Neural cell (in vitro differentiated cells): ENCODE data around the gene IMPG1. TPM values are rescaled to one million over a fixed set of nuclear protein-coding genes. Genes with fewer than 3 reads are reported as not detected.

Source experiments
- H2AFZ ChIP-seq: fragments of 200-600, 300-800 bp; sonication (generic), shearing (Covaris generic); 2 replicates; pipeline ENCODE4 v1.6.0; 2014; ENCODE audit warnings: low read depth, mild to moderate bottlenecking, antibody characterized with exemption, low read length, moderate library complexity
- H3F3A ChIP-seq: fragments of 200-600 bp; shearing (Covaris generic); 2 replicates; pipeline ENCODE4 v1.6.1; 2016; ENCODE audit warnings: mild to moderate bottlenecking, moderate library complexity, mixed read lengths, antibody characterized with exemption, low read length; ENCODE audit not compliant: insufficient read depth, poor library complexity, severe bottlenecking
- H3K27ac ChIP-seq: fragments of 200-600, 300-800 bp; sonication (generic), shearing (Covaris generic); 2 replicates; pipeline ENCODE4 v1.5.1; 2014; ENCODE audit warnings: mild to moderate bottlenecking, low read length, moderate library complexity
- H3K27me3 ChIP-seq: fragments of 300-800, 200-600 bp; sonication (generic), shearing (Covaris generic); 2 replicates; pipeline ENCODE4 v1.6.0; 2014; ENCODE audit warnings: mild to moderate bottlenecking, low read depth, low read length, moderate library complexity; ENCODE audit not compliant: insufficient read depth
- H3K36me3 ChIP-seq: fragments of 300-800, 200-600 bp; sonication (generic), shearing (Covaris generic); 2 replicates; pipeline ENCODE4 v1.5.1; 2014; ENCODE audit warnings: mild to moderate bottlenecking, antibody characterized with exemption, low read length, moderate library complexity; ENCODE audit not compliant: insufficient read depth
- H3K4me2 ChIP-seq: fragments of 300-800, 200-600 bp; sonication (generic), shearing (Covaris generic); 2 replicates; pipeline ENCODE4 v1.6.0; 2014; ENCODE audit warnings: mild to moderate bottlenecking, low read length
- H3K4me3 ChIP-seq: fragments of 300-800, 200-600 bp; sonication (generic), shearing (Covaris generic); 2 replicates; pipeline ENCODE4 v1.5.1; 2014; ENCODE audit warnings: mild to moderate bottlenecking, low read length, moderate library complexity
- H3K79me2 ChIP-seq: fragments of 200-600 bp; shearing (Covaris generic); replicated peaks from 2 replicates; pipeline ENCODE4 v1.6.0; 2014; ENCODE audit warnings: mild to moderate bottlenecking, low read length, moderate library complexity; ENCODE audit not compliant: insufficient read depth
- H3K9ac ChIP-seq: fragments of 300-800, 200-600 bp; sonication (generic), shearing (Covaris generic); 2 replicates; pipeline ENCODE4 v1.6.1; 2016; ENCODE audit warnings: mild to moderate bottlenecking, low read length, mixed read lengths
- H3K9me2 ChIP-seq: fragments of 200-600 bp; shearing (Covaris generic); 2 replicates; pipeline ENCODE4 v1.6.1; 2016; ENCODE audit warnings: mild to moderate bottlenecking, low read length, mixed read lengths; ENCODE audit not compliant: insufficient read depth
- H3K9me3 ChIP-seq: fragments of 200-600, 300-800 bp; sonication (generic), shearing (Covaris generic); 2 replicates; pipeline ENCODE4 v1.6.1; 2016; ENCODE audit warnings: mild to moderate bottlenecking, mixed run types, low read length, moderate library complexity, mixed read lengths
- H4K20me1 ChIP-seq: fragments of 200-600 bp; shearing (Covaris generic); 2 replicates; pipeline ENCODE4 v1.6.1; 2016; ENCODE audit warnings: mild to moderate bottlenecking, mixed run types; ENCODE audit not compliant: insufficient read depth
- EP300 ChIP-seq: fragments of 450-650 bp; conservative IDR thresholded peaks from 2 replicates; pipeline ENCODE4 v1.6.1; 2014; ENCODE audit warnings: antibody characterized with exemption, mild to moderate bottlenecking, moderate library complexity; ENCODE audit not compliant: poor library complexity, severe bottlenecking
- EZH2 ChIP-seq: fragments of 200-600, 300-800 bp; shearing (Covaris generic), sonication (generic); IDR thresholded peaks from 2 replicates; pipeline ENCODE4 v1.6.1; 2014; ENCODE audit warnings: antibody characterized with exemption, low read length, borderline replicate concordance, mild to moderate bottlenecking; ENCODE audit not compliant: insufficient read depth, poor library complexity, severe bottlenecking
- MXI1 ChIP-seq: fragments of 450-650 bp; conservative IDR thresholded peaks from 2 replicates; pipeline ENCODE4 v1.6.1; 2014; ENCODE audit warnings: antibody characterized with exemption, mild to moderate bottlenecking; ENCODE audit not compliant: poor library complexity, severe bottlenecking
- POLR2AphosphoS5 ChIP-seq: IDR thresholded peaks from 2 replicates; pipeline ENCODE4 v1.6.1; 2012
- RAD21 ChIP-seq: fragments of 450-650 bp; conservative IDR thresholded peaks from 2 replicates; pipeline ENCODE4 v1.6.1; 2014; ENCODE audit warnings: antibody characterized with exemption, mild to moderate bottlenecking, moderate library complexity
- SMC3 ChIP-seq: fragments of 450-650 bp; conservative IDR thresholded peaks from 2 replicates; pipeline ENCODE4 v1.6.1; 2014; ENCODE audit warnings: antibody characterized with exemption, mild to moderate bottlenecking, moderate library complexity; ENCODE audit not compliant: poor library complexity
- TAF1 ChIP-seq: IDR thresholded peaks from 2 replicates; pipeline ENCODE4 v1.6.1; 2012; ENCODE audit warnings: low read depth
- polyA plus RNA-seq: library from polyadenylated mRNA; depleted of rRNA; stranded (reverse); fragments of >200 nt; gene quantifications from 2 replicates; pipeline ENCODE4 v1.2.3, GENCODE V29; 2014
- TF ChIP-seq, protein P1 (sequence below): IDR thresholded peaks from 2 replicates; pipeline ENCODE4 v1.6.1; 2012; ENCODE audit warnings: borderline replicate concordance
- TF ChIP-seq, protein P2 (sequence below): fragments of 450-650 bp; IDR thresholded peaks from 2 replicates; pipeline ENCODE4 v1.5.1; 2014; ENCODE audit warnings: antibody characterized with exemption, mild to moderate bottlenecking, moderate library complexity; ENCODE audit not compliant: poor library complexity, severe bottlenecking

Gene IMPG1
- polyA plus RNA-seq, 1 donor from 2014 or later = not detected

DNA sequence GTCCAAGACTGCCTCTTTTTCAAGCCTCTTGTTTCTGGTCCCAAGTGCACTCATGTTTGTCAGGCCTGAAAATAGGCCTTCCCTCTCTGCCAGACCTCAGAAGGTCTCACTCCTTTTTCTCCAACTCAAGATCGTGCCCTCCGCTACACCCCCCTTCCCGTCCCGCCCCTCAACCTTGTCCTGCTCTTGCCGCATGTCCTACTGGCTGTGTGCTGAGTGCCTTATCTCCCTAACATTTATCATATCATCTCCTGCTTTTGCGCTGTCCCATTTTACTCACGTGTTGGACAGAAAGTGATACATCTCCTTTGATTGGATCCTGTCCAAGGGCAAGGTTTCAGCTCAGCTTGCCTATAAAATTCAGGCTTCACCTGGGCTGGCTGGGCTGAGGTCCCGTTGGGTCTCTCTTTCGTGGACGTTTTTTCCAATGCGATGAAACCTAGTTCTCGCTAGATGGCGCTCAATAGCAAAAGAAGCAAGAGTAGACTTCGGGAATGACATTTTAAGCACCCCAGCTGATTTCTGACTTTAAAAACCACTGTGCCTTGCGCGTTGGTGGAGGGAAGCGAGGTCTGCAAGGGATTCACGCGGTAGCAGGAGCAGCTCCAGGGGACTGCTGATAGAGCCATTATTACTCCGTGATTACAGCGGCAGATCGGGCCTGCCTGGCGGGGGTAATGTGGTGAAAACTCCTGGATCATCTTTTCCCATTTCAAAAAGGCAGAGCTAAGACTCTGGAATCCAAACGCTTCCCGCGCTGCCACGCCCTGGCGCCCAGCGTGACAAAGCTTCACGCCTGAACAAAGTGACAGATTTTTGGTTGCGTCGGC lies 137.6 kb downstream of the IMPG1 start:
- H3K9ac ChIP-seq = peak overlapping the region; percentile 38
- peak; percentile 37 for TF ChIP-seq MXI1
- TF ChIP-seq, protein P1, sequence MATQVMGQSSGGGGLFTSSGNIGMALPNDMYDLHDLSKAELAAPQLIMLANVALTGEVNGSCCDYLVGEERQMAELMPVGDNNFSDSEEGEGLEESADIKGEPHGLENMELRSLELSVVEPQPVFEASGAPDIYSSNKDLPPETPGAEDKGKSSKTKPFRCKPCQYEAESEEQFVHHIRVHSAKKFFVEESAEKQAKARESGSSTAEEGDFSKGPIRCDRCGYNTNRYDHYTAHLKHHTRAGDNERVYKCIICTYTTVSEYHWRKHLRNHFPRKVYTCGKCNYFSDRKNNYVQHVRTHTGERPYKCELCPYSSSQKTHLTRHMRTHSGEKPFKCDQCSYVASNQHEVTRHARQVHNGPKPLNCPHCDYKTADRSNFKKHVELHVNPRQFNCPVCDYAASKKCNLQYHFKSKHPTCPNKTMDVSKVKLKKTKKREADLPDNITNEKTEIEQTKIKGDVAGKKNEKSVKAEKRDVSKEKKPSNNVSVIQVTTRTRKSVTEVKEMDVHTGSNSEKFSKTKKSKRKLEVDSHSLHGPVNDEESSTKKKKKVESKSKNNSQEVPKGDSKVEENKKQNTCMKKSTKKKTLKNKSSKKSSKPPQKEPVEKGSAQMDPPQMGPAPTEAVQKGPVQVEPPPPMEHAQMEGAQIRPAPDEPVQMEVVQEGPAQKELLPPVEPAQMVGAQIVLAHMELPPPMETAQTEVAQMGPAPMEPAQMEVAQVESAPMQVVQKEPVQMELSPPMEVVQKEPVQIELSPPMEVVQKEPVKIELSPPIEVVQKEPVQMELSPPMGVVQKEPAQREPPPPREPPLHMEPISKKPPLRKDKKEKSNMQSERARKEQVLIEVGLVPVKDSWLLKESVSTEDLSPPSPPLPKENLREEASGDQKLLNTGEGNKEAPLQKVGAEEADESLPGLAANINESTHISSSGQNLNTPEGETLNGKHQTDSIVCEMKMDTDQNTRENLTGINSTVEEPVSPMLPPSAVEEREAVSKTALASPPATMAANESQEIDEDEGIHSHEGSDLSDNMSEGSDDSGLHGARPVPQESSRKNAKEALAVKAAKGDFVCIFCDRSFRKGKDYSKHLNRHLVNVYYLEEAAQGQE = no peak
- TF ChIP-seq, protein P2, sequence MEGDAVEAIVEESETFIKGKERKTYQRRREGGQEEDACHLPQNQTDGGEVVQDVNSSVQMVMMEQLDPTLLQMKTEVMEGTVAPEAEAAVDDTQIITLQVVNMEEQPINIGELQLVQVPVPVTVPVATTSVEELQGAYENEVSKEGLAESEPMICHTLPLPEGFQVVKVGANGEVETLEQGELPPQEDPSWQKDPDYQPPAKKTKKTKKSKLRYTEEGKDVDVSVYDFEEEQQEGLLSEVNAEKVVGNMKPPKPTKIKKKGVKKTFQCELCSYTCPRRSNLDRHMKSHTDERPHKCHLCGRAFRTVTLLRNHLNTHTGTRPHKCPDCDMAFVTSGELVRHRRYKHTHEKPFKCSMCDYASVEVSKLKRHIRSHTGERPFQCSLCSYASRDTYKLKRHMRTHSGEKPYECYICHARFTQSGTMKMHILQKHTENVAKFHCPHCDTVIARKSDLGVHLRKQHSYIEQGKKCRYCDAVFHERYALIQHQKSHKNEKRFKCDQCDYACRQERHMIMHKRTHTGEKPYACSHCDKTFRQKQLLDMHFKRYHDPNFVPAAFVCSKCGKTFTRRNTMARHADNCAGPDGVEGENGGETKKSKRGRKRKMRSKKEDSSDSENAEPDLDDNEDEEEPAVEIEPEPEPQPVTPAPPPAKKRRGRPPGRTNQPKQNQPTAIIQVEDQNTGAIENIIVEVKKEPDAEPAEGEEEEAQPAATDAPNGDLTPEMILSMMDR = peak; percentile 95
- peak; percentile 29 for TF ChIP-seq EP300
- TF ChIP-seq SMC3 = peak; percentile 91
- TF ChIP-seq EZH2 = no peak
- no peak for TF ChIP-seq TAF1
- no peak for TF ChIP-seq POLR2AphosphoS5
- peak; percentile 95 for TF ChIP-seq RAD21
- H3K4me2 ChIP-seq = peak overlapping the region; percentile 70
- no peaks in the 10 kb centered on the region for H3K9me2 ChIP-seq
- no peaks in the 10 kb centered on the region for H4K20me1 ChIP-seq
- H2AFZ ChIP-seq = peak overlapping the region; percentile 6
- H3K36me3 ChIP-seq = no peaks in the 10 kb centered on the region
- H3K4me3 ChIP-seq = peak overlapping the region; percentile 66
- H3K9me3 ChIP-seq = no peaks in the 10 kb centered on the region
- no peaks in the 10 kb centered on the region for H3F3A ChIP-seq
- H3K27me3 ChIP-seq = no peaks in the 10 kb centered on the region
- H3K27ac ChIP-seq = no peak overlapping the region
- no peaks in the 10 kb centered on the region for H3K79me2 ChIP-seq

DNA sequence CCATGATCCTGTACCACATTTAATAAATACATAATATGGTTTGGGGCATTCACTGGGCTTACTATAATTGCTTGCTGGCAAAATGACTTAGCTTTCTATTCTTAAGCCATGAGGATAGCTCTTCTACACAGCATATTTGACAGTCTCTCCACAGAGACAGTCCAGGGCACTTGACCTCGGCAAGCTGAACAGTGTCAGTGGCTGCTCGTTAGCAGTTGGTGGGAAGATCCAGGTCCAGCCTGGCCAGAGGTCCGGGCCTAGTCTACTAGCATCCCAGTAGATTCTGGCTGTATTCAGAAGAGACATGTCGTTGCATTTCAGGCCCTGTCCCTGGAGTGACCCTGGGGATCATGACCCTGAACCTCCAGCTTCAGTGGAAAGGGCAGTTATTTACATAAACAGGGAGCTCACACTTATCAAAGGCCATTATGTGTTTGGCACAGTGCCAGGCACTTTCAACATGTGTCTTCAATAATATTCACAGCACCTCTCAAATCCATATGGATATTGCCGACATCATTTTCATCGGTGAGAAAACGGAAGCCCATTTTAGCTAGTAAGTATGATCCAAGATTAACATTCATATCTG lies 139.0 kb downstream of the IMPG1 start:
- no peaks in the 10 kb centered on the region for H3F3A ChIP-seq
- no peak overlapping the region for H3K27ac ChIP-seq
- no peak for TF ChIP-seq TAF1
- TF ChIP-seq RAD21 = no peak
- TF ChIP-seq POLR2AphosphoS5 = no peak
- no peak for TF ChIP-seq SMC3
- TF ChIP-seq MXI1 = no peak
- no peak for TF ChIP-seq EZH2
- TF ChIP-seq EP300 = no peak
- H3K9me3 ChIP-seq = no peaks in the 10 kb centered on the region
- H4K20me1 ChIP-seq = no peaks in the 10 kb centered on the region
- no peak overlapping the region for H3K4me2 ChIP-seq
- no peak overlapping the region for H3K4me3 ChIP-seq
- H3K9me2 ChIP-seq = no peaks in the 10 kb centered on the region
- no peaks in the 10 kb centered on the region for H3K27me3 ChIP-seq
- no peaks in the 10 kb centered on the region for H3K79me2 ChIP-seq
- H3K9ac ChIP-seq = no peak overlapping the region
- no peaks in the 10 kb centered on the region for H3K36me3 ChIP-seq
- no peak overlapping the region for H2AFZ ChIP-seq
